ENCODE results near the gene PPP1R9B.

PPP1R9B gene

GRCh38 chr17:50186661-50187393 is 36.4 kb upstream of the PPP1R9B start:
- peaks cover 22% of the 10 kb centered on the region for H3K79me2 ChIP-seq (ENCODE audit: control insufficient read depth, insufficient read depth, low read length, unreplicated experiment)
- no peaks in the 10 kb centered on the region for H3K27me3 ChIP-seq (ENCODE audit: insufficient read depth, low read length)
- peaks cover 70% of the 10 kb centered on the region for H3K4me1 ChIP-seq (ENCODE audit: control insufficient read depth, insufficient read depth, low read length, unreplicated experiment)
- H3K27ac ChIP-seq (ENCODE audit: low read depth, low read length): peak overlapping the region; percentile 92
- H3K36me3 ChIP-seq (ENCODE audit: insufficient read depth, low read length): peaks cover 40% of the 10 kb centered on the region; the same call in 1 of the 2 replicates
- H3K4me3 ChIP-seq (ENCODE audit: low read depth, low read length): no peak overlapping the region
- no peak overlapping the region for H2AFZ ChIP-seq (ENCODE audit: low read length, unreplicated experiment)

GRCh38 chr17:50185631-50186471 is 35.4 kb upstream of the PPP1R9B start:
- H3K36me3 ChIP-seq (ENCODE audit: insufficient read depth, low read length): peaks cover 30% of the 10 kb centered on the region; the same call in 1 of the 2 replicates
- peaks cover 60% of the 10 kb centered on the region for H3K4me1 ChIP-seq (ENCODE audit: control insufficient read depth, insufficient read depth, low read length, unreplicated experiment)

GRCh38 chr17:50184611-50185398 is 34.3 kb upstream of the PPP1R9B start:
- Histone ChIP-seq H3K4me1 (ENCODE audit: control insufficient read depth, insufficient read depth, low read length, unreplicated experiment) (peaks cover 50% of the 10 kb centered on the region), H2AFZ (ENCODE audit: low read length, unreplicated experiment) (no peak overlapping the region), H3K27ac (ENCODE audit: low read depth, low read length) (peak overlapping the region; percentile 92), H3K27me3 (ENCODE audit: insufficient read depth, low read length) (no peaks in the 10 kb centered on the region), H3K79me2 (ENCODE audit: control insufficient read depth, insufficient read depth, low read length, unreplicated experiment) (peaks cover 3% of the 10 kb centered on the region), H3K36me3 (ENCODE audit: insufficient read depth, low read length) (peaks cover 20% of the 10 kb centered on the region; the same call in 1 of the 2 replicates), H3K4me3 (ENCODE audit: low read depth, low read length) (no peak overlapping the region)

More at GRCh38 chr17:50185631-50186471, 35.4 kb upstream of the PPP1R9B start:
- H3K27ac ChIP-seq (ENCODE audit: low read depth, low read length): peak overlapping the region; percentile 92
- H3K79me2 ChIP-seq (ENCODE audit: control insufficient read depth, insufficient read depth, low read length, unreplicated experiment): peaks cover 13% of the 10 kb centered on the region
- H3K27me3 ChIP-seq (ENCODE audit: insufficient read depth, low read length): no peaks in the 10 kb centered on the region
- no peak overlapping the region for H3K4me3 ChIP-seq (ENCODE audit: low read depth, low read length)
- no peak overlapping the region for H2AFZ ChIP-seq (ENCODE audit: low read length, unreplicated experiment)

- peaks cover 3% of the 10 kb centered on the region for H3K79me2 ChIP-seq (ENCODE audit: control insufficient read depth, insufficient read depth, low read length, unreplicated experiment)
- H3K36me3 ChIP-seq (ENCODE audit: insufficient read depth, low read length): peaks cover 13% of the 10 kb centered on the region; the same call in 1 of the 2 replicates
- peak overlapping the region; percentile 92 for H3K27ac ChIP-seq (ENCODE audit: low read depth, low read length)
- no peak overlapping the region for H2AFZ ChIP-seq (ENCODE audit: low read length, unreplicated experiment)
- no peak overlapping the region for H3K4me3 ChIP-seq (ENCODE audit: low read depth, low read length)
- peaks cover 43% of the 10 kb centered on the region for H3K4me1 ChIP-seq (ENCODE audit: control insufficient read depth, insufficient read depth, low read length, unreplicated experiment)
- no peaks in the 10 kb centered on the region for H3K27me3 ChIP-seq (ENCODE audit: insufficient read depth, low read length)
Measured at GRCh38 chr17:50184064-50184463, 33.6 kb upstream of the PPP1R9B start.

- no peak overlapping the region for H2AFZ ChIP-seq (ENCODE audit: low read length, unreplicated experiment)
- peaks cover 44% of the 10 kb centered on the region for H3K4me1 ChIP-seq (ENCODE audit: control insufficient read depth, insufficient read depth, low read length, unreplicated experiment)
- peaks cover 9% of the 10 kb centered on the region; the same call in 1 of the 2 replicates for H3K36me3 ChIP-seq (ENCODE audit: insufficient read depth, low read length)
- peaks cover 3% of the 10 kb centered on the region for H3K79me2 ChIP-seq (ENCODE audit: control insufficient read depth, insufficient read depth, low read length, unreplicated experiment)
- H3K27ac ChIP-seq (ENCODE audit: low read depth, low read length): peak overlapping the region; percentile 92
- no peak overlapping the region for H3K4me3 ChIP-seq (ENCODE audit: low read depth, low read length)
- H3K27me3 ChIP-seq (ENCODE audit: insufficient read depth, low read length): no peaks in the 10 kb centered on the region
Measured at GRCh38 chr17:50183421-50183994, 33.0 kb upstream of the PPP1R9B start.

- Histone ChIP-seq H3K4me3 (ENCODE audit: low read depth, low read length) (no peak overlapping the region), H2AFZ (ENCODE audit: low read length, unreplicated experiment) (no peak overlapping the region), H3K79me2 (ENCODE audit: control insufficient read depth, insufficient read depth, low read length, unreplicated experiment) (peaks cover 3% of the 10 kb centered on the region), H3K36me3 (ENCODE audit: insufficient read depth, low read length) (peaks cover 9% of the 10 kb centered on the region; the same call in 1 of the 2 replicates), H3K27ac (ENCODE audit: low read depth, low read length) (peak overlapping the region; percentile 92), H3K27me3 (ENCODE audit: insufficient read depth, low read length) (no peaks in the 10 kb centered on the region), H3K4me1 (ENCODE audit: control insufficient read depth, insufficient read depth, low read length, unreplicated experiment) (peaks cover 41% of the 10 kb centered on the region)
Measured at GRCh38 chr17:50182783-50183420, 32.4 kb upstream of the PPP1R9B start.

- H3K27ac ChIP-seq (ENCODE audit: low read depth, low read length): peak overlapping the region; percentile 92
- H2AFZ ChIP-seq (ENCODE audit: low read length, unreplicated experiment): no peak overlapping the region
- H3K4me3 ChIP-seq (ENCODE audit: low read depth, low read length): no peak overlapping the region
- H3K36me3 ChIP-seq (ENCODE audit: insufficient read depth, low read length): peaks cover 9% of the 10 kb centered on the region; the same call in 1 of the 2 replicates
- H3K79me2 ChIP-seq (ENCODE audit: control insufficient read depth, insufficient read depth, low read length, unreplicated experiment): peaks cover 3% of the 10 kb centered on the region
- peaks cover 41% of the 10 kb centered on the region for H3K4me1 ChIP-seq (ENCODE audit: control insufficient read depth, insufficient read depth, low read length, unreplicated experiment)
- no peaks in the 10 kb centered on the region for H3K27me3 ChIP-seq (ENCODE audit: insufficient read depth, low read length)
Measured at GRCh38 chr17:50181591-50182560, 31.4 kb upstream of the PPP1R9B start.

GRCh38 chr17:50181144-50181543 is 30.7 kb upstream of the PPP1R9B start:
- no peaks in the 10 kb centered on the region for H3K27me3 ChIP-seq (ENCODE audit: insufficient read depth, low read length)
- H3K4me1 ChIP-seq (ENCODE audit: control insufficient read depth, insufficient read depth, low read length, unreplicated experiment): peaks cover 38% of the 10 kb centered on the region
- no peak overlapping the region for H3K4me3 ChIP-seq (ENCODE audit: low read depth, low read length)
- H2AFZ ChIP-seq (ENCODE audit: low read length, unreplicated experiment): no peak overlapping the region
- peaks cover 1% of the 10 kb centered on the region; the same call in 1 of the 2 replicates for H3K36me3 ChIP-seq (ENCODE audit: insufficient read depth, low read length)
- no peaks in the 10 kb centered on the region for H3K79me2 ChIP-seq (ENCODE audit: control insufficient read depth, insufficient read depth, low read length, unreplicated experiment)
- H3K27ac ChIP-seq (ENCODE audit: low read depth, low read length): peak overlapping the region; percentile 92; the same call in 1 of the 2 replicates

GRCh38 chr17:50180620-50181019 is 30.1 kb upstream of the PPP1R9B start:
- peak overlapping the region; percentile 92; the same call in 1 of the 2 replicates for H3K27ac ChIP-seq (ENCODE audit: low read depth, low read length)
- H3K4me3 ChIP-seq (ENCODE audit: low read depth, low read length): no peak overlapping the region
- no peaks in the 10 kb centered on the region for H3K79me2 ChIP-seq (ENCODE audit: control insufficient read depth, insufficient read depth, low read length, unreplicated experiment)
- H2AFZ ChIP-seq (ENCODE audit: low read length, unreplicated experiment): no peak overlapping the region
- H3K36me3 ChIP-seq (ENCODE audit: insufficient read depth, low read length): no peaks in the 10 kb centered on the region
- no peaks in the 10 kb centered on the region for H3K27me3 ChIP-seq (ENCODE audit: insufficient read depth, low read length)
- peaks cover 38% of the 10 kb centered on the region for H3K4me1 ChIP-seq (ENCODE audit: control insufficient read depth, insufficient read depth, low read length, unreplicated experiment)

Data from ACC112 (cell line).